Measurements from ENCODE around the gene TUSC2.

Gene TUSC2

DNA sequence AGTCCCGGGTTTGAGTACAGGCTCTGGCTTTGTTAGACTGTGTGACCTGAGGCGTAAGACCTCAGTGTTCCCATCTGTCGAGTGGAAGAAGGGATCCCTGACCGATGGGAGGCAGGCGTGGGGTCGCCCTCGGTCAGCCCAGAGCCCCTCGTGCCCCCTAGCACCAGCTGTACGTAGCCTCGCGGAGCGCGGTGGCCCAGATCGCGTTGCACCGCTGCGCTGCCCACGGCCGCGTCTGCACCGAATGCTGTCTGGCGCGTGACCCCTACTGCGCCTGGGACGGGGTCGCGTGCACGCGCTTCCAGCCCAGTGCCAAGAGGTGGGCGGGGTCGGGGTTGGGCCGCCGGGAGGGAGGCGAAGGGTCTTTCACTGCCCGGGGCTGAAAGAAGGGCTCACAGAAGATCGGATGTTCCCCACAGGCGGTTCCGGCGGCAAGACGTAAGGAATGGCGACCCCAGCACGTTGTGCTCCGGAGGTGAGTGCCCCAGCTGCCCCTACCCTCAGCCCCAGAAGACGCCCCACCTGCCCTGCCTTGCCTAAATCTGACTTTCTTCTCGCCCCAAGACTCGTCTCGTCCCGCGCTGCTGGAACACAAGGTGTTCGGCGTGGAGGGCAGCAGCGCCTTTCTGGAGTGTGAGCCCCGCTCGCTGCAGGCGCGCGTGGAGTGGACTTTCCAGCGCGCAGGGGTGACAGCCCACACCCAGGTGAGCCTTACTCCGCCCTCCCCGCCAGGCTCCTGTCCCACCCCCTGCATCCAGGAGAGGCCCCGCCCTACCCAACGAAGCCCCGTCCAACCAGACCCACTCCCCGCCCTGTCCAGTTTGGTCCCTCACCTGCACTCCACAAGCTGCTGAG lies 52.7 kb downstream of the TUSC2 start:
- no peak for DNase-seq (ENCODE audit: low read depth in 1 of 2, low spot score in 1 of 2)
